H1 (cell line): Measurements from ENCODE around the gene VPS13D. TPM values are rescaled to one million over a fixed set of nuclear protein-coding genes. Genes with fewer than 3 reads are reported as not detected.

Source experiments
- CTCF ChIA-PET: fragments of 300-600 bp; sonication (Branson Sonifier 250); formaldehyde crosslinking; loops from one replicate; lab custom pipeline; 2021; ENCODE audit not compliant: partially characterized antibody; lab: Charles Lee
- POLR2A ChIA-PET: fragments of 300-600 bp; sonication (Branson Sonifier 250); formaldehyde crosslinking; loops from one replicate; lab custom pipeline; 2021; ENCODE audit warnings: inconsistent platforms; ENCODE audit not compliant: partially characterized antibody; lab: Charles Lee
- DNase-seq, 2 experiments: peaks; one replicate each; pipeline versions ENCODE4 v3.0.0 to v3.0.0-alpha.2; 2010 to 2022; ENCODE audit warnings: low spot score in 2 of 2, low read depth in 1 of 2, mixed read lengths in 1 of 2
- FAIRE-seq: peaks from 2 replicates; lab custom pipeline; 2011; peaks lifted over from hg19 to GRCh38; lab: Jason Lieb, UNC
- H2AFZ ChIP-seq: 2 replicates; pipeline ENCODE4 v1.8.1; 2012; ENCODE audit warnings: low read length, inconsistent platforms
- H2AK5ac ChIP-seq: 2 replicates; pipeline ENCODE4 v1.6.1; 2013; ENCODE audit warnings: low read depth, low read length
- H2BK120ac ChIP-seq: replicated peaks from 2 replicates; pipeline ENCODE3; 2013; ENCODE audit warnings: low read depth, low read length, inconsistent platforms
- H2BK12ac ChIP-seq: 2 replicates; pipeline ENCODE4 v1.6.1; 2013; ENCODE audit warnings: low read depth, low read length
- H2BK15ac ChIP-seq: 2 replicates; pipeline ENCODE4 v1.6.1; 2013; ENCODE audit warnings: low read length
- H2BK20ac ChIP-seq: 2 replicates; pipeline ENCODE4 v1.6.1; 2013; ENCODE audit warnings: low read length
- H2BK5ac ChIP-seq: 2 replicates; pipeline ENCODE4 v1.6.1; 2013; ENCODE audit warnings: low read depth, low read length
- H3K14ac ChIP-seq: 2 replicates; pipeline ENCODE4 v1.6.1; 2013; ENCODE audit warnings: inconsistent platforms; ENCODE audit not compliant: insufficient read length
- H3K18ac ChIP-seq: 2 replicates; pipeline ENCODE4 v1.6.1; 2013; ENCODE audit warnings: low read length; ENCODE audit errors: extremely low read depth
- H3K23ac ChIP-seq: 2 replicates; pipeline ENCODE4 v1.6.1; 2013; ENCODE audit warnings: inconsistent platforms; ENCODE audit not compliant: insufficient read length
- H3K23me2 ChIP-seq: 2 replicates; pipeline ENCODE4 v1.6.1; 2013; ENCODE audit warnings: low read depth, low read length
- H3K27ac ChIP-seq: 2 replicates; pipeline ENCODE4 v1.6.1; 2011; ENCODE audit warnings: low read depth, low read length, inconsistent platforms
- H3K27me3 ChIP-seq, 4 experiments: replicated peaks in 1 of 4; 1 replicate in 1 of 4; 2 replicates in 3 of 4; pipeline versions ENCODE4 v1.6.1 to v1.8.1; 2011 to 2013; ENCODE audit warnings: low read length in 3 of 4, mild to moderate bottlenecking in 3 of 4, inconsistent platforms in 2 of 4, mixed read lengths in 2 of 4, moderate library complexity in 1 of 4; ENCODE audit not compliant: control insufficient read depth in 3 of 4, insufficient read depth in 3 of 4; ENCODE audit errors: extremely low read depth in 1 of 4
- H3K36me3 ChIP-seq, 4 experiments: 2 replicates each; pipeline versions ENCODE4 v1.6.1 to v1.8.1; 2011 to 2013; ENCODE audit warnings: mild to moderate bottlenecking in 4 of 4, low read length in 3 of 4, moderate library complexity in 2 of 4, control low read depth in 1 of 4, inconsistent platforms in 1 of 4; ENCODE audit not compliant: insufficient read depth in 4 of 4, control insufficient read depth in 2 of 4
- H3K4ac ChIP-seq: replicated peaks from 2 replicates; pipeline ENCODE3; 2013; ENCODE audit warnings: low read length, low read depth, mixed read lengths, inconsistent platforms; ENCODE audit not compliant: insufficient read length
- H3K4me1 ChIP-seq, 4 experiments: replicated peaks in 1 of 4; 1 replicate in 1 of 4; 2 replicates in 3 of 4; pipeline versions ENCODE4 v1.6.1 to v1.8.1; 2011 to 2013; ENCODE audit warnings: low read length in 3 of 4, inconsistent platforms in 2 of 4, mixed read lengths in 1 of 4; ENCODE audit not compliant: insufficient read depth in 4 of 4, control insufficient read depth in 3 of 4
- H3K4me2 ChIP-seq, 2 experiments: 2 replicates each; pipeline versions ENCODE4 v1.6.1 to v1.8.1; 2011 to 2013; ENCODE audit warnings: low read depth in 2 of 2, low read length in 2 of 2, control low read depth in 1 of 2, inconsistent platforms in 1 of 2, mild to moderate bottlenecking in 1 of 2; ENCODE audit not compliant: insufficient read depth in 1 of 2
- H3K4me3 ChIP-seq, 4 experiments: fragments of 200-600, 300-600 bp in 1 of 4; sonication (generic), shearing (Covaris generic), sonication (Bioruptor Twin) in 1 of 4; 2 replicates each; pipeline versions ENCODE4 v1.5.1 to v1.8.1; 2011 to 2016; ENCODE audit warnings: low read length in 4 of 4, low read depth in 3 of 4, control low read depth in 2 of 4, inconsistent platforms in 2 of 4, mild to moderate bottlenecking in 2 of 4, mixed read lengths in 1 of 4, moderate library complexity in 1 of 4; ENCODE audit not compliant: insufficient read depth in 2 of 4; ENCODE audit errors: extremely low read depth in 1 of 4
- H3K56ac ChIP-seq: replicated peaks from 2 replicates; pipeline ENCODE3; 2013; ENCODE audit warnings: low read depth, mild to moderate bottlenecking, mixed read lengths, low read length, inconsistent platforms; ENCODE audit not compliant: insufficient read length
- H3K79me1 ChIP-seq: 2 replicates; pipeline ENCODE4 v1.6.1; 2013; ENCODE audit warnings: low read depth, low read length, control low read depth
- H3K79me2 ChIP-seq, 2 experiments: 2 replicates each; pipeline versions ENCODE4 v1.6.1 to v1.8.1; 2012 to 2013; ENCODE audit warnings: low read length in 2 of 2, mild to moderate bottlenecking in 2 of 2, inconsistent platforms in 1 of 2; ENCODE audit not compliant: insufficient read depth in 2 of 2, control insufficient read depth in 1 of 2
- H3K9ac ChIP-seq, 4 experiments: replicated peaks in 1 of 4; 1 replicate in 1 of 4; 2 replicates in 3 of 4; pipeline versions ENCODE4 v1.6.1 to v1.8.1; 2011 to 2013; ENCODE audit warnings: low read depth in 3 of 4, low read length in 3 of 4, control low read depth in 2 of 4, mild to moderate bottlenecking in 2 of 4, moderate library complexity in 2 of 4, inconsistent platforms in 1 of 4; ENCODE audit errors: extremely low read depth in 1 of 4
- H3K9me3 ChIP-seq, 2 experiments: 2 replicates each; pipeline versions ENCODE4 v1.6.1 to v1.8.1; 2012 to 2013; ENCODE audit warnings: mild to moderate bottlenecking in 2 of 2, moderate library complexity in 2 of 2, control low read depth in 1 of 2, inconsistent platforms in 1 of 2, low read depth in 1 of 2, low read length in 1 of 2, mixed read lengths in 1 of 2; ENCODE audit not compliant: insufficient read depth in 2 of 2
- H4K20me1 ChIP-seq, 2 experiments: replicated peaks in 1 of 2; 2 replicates each; pipeline versions ENCODE3 to v1.8.1; 2011 to 2013; ENCODE audit warnings: inconsistent platforms in 2 of 2, low read length in 2 of 2, mild to moderate bottlenecking in 1 of 2; ENCODE audit not compliant: insufficient read depth in 2 of 2, control insufficient read depth in 1 of 2
- H4K5ac ChIP-seq: 2 replicates; pipeline ENCODE4 v1.6.1; 2013; ENCODE audit warnings: low read length, low read depth, mixed read lengths, inconsistent platforms; ENCODE audit not compliant: insufficient read length
- H4K8ac ChIP-seq: 2 replicates; pipeline ENCODE4 v1.8.0; 2013; ENCODE audit warnings: mild to moderate bottlenecking, moderate library complexity, low read length, inconsistent platforms; ENCODE audit not compliant: insufficient read depth; ENCODE audit errors: extremely low read depth
- H4K91ac ChIP-seq: replicated peaks from 2 replicates; pipeline ENCODE3; 2013; ENCODE audit warnings: low read length, mixed read lengths, inconsistent platforms; ENCODE audit not compliant: insufficient read length
- BRCA1 ChIP-seq: IDR thresholded peaks from 2 replicates; pipeline ENCODE4 v1.6.1; 2012; ENCODE audit warnings: low read depth, low read length, improper control_type of control experiment
- CHD1 ChIP-seq: IDR thresholded peaks from 2 replicates; pipeline ENCODE4 v1.6.1; 2012; ENCODE audit warnings: low read depth, low read length, improper control_type of control experiment
- FOSL1 ChIP-seq: IDR thresholded peaks from 2 replicates; pipeline ENCODE4 v1.6.1; 2011; ENCODE audit warnings: mild to moderate bottlenecking, low read depth, low read length, moderate library complexity; ENCODE audit not compliant: insufficient read depth
- GABPA ChIP-seq: IDR thresholded peaks from 2 replicates; pipeline ENCODE4 v1.6.1; 2011; ENCODE audit warnings: mild to moderate bottlenecking, low read length, moderate library complexity, borderline replicate concordance; ENCODE audit not compliant: insufficient read depth
- POLR2AphosphoS5 ChIP-seq: IDR thresholded peaks from 2 replicates; pipeline ENCODE4 v1.6.1; 2011; ENCODE audit warnings: low read depth, low read length
- SIN3A ChIP-seq, 2 experiments: IDR thresholded peaks in 1 of 2; conservative IDR thresholded peaks in 1 of 2; 2 replicates each; pipeline ENCODE4 v1.6.1; 2011 to 2012; ENCODE audit warnings: low read length in 2 of 2, improper control_type of control experiment in 1 of 2, low read depth in 1 of 2, mild to moderate bottlenecking in 1 of 2
- SRF ChIP-seq: IDR thresholded peaks from 2 replicates; pipeline ENCODE4 v1.6.1; 2011; ENCODE audit warnings: mild to moderate bottlenecking, low read depth, low read length, moderate library complexity
- TAF7 ChIP-seq: optimal IDR thresholded peaks from 2 replicates; pipeline ENCODE3; 2011; ENCODE audit warnings: low read depth, mild to moderate bottlenecking, inconsistent platforms, low read length, moderate library complexity, borderline replicate concordance
- TBP ChIP-seq: IDR thresholded peaks from 2 replicates; pipeline ENCODE4 v1.6.1; 2011; ENCODE audit warnings: low read depth, low read length, improper control_type of control experiment
- WGBS, 2 experiments: shearing (Covaris generic) in 1 of 2; methylation state at CpG; one replicate each; pipeline versions ENCODE4 v1.1.6 to v1.1.7; 2013 to 2015; ENCODE audit warnings: low lambda C conversion rate in 2 of 2, mixed read lengths in 2 of 2, inconsistent platforms in 1 of 2, low coverage in 1 of 2, missing lambda C conversion rate in 1 of 2; ENCODE audit not compliant: insufficient replicate concordance in 2 of 2, insufficient coverage in 1 of 2, insufficient read length in 1 of 2; ENCODE audit errors: extremely low coverage in 1 of 2, missing lambda C conversion rate in 1 of 2; 5-methylcytosine and 5-hydroxymethylcytosine counted together
- polyA plus RNA-seq, 7 experiments: library from polyadenylated mRNA; depleted of rRNA in 3 of 7; stranded (reverse) in 5 of 7; unstranded in 2 of 7; fragments of >200 nt in 5 of 7; fragments of 200-250 nt in 2 of 7; gene quantifications; 1 replicate in 5 of 7; 2 replicates in 1 of 7; 4 replicates in 1 of 7; pipeline versions ENCODE4 v1.2.1 to v1.2.3, GENCODE V29; 2011 to 2013; ENCODE audit warnings: missing spikeins in 2 of 7, mixed read lengths in 2 of 7
- total RNA-seq: library from RNA; stranded (reverse); fragmentation: NEBNext Ultra II Directional; extraction: Animal tissue kit (Norgen Biotek cat#: 25700); gene quantifications from 2 replicates; pipeline ENCODE4 v1.2.1, GENCODE V29; 2021

VPS13D gene
- total and polyA plus RNA-seq, 2 of the 8 experiments (the other 6 are each of a cell fraction or from before 2014, with no cell fraction given): 10.9 to 31.2 TPM

DNA sequence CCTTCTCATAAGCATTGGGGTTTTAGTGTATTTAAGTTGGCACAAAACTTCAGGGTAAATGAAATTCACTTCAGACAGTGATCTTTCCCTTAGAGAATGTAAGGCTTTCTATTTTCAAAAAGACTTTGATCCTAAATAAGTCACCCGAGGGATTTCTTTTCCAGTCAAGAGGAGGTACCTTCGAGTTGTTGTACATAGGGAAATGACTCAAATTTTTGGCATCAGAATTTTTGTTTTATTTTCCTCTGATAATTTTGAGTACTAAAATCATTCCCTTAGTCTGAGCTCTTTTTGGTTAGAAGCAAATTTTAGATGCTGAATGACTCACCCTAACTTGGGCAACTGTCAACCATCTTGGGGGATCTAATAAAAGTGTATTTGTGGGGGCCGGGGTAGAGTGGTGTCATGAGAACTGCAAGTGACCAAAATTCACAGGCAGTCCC is 194.3 kb downstream of the VPS13D start:
- H3K4ac ChIP-seq: no peak overlapping the region
- no peak overlapping the region for H2BK120ac ChIP-seq
- DNase-seq (no peak), FAIRE-seq (no peak)
- no peak overlapping the region for H2AFZ ChIP-seq
- no peak overlapping the region for H4K5ac ChIP-seq
- no peak overlapping the region for H3K4me2 ChIP-seq
- H4K91ac ChIP-seq: no peak overlapping the region
- H3K79me2 ChIP-seq: no peaks in the 10 kb centered on the region
- no peaks in the 10 kb centered on the region for H3K23me2 ChIP-seq
- H2BK5ac ChIP-seq: no peak overlapping the region
- H3K27me3 ChIP-seq: no peaks in the 10 kb centered on the region
- no peak overlapping the region for H2BK15ac ChIP-seq
- H3K23ac ChIP-seq: no peak overlapping the region
- no peaks in the 10 kb centered on the region for H3K9me3 ChIP-seq
- H3K27ac ChIP-seq: no peak overlapping the region
- no peak overlapping the region for H3K9ac ChIP-seq
- no peak overlapping the region for H2AK5ac ChIP-seq
- TF ChIP-seq GABPA: no peak
- TF ChIP-seq SIN3A (conservative IDR thresholded peaks at IDR 0.05 in 1 of 2, IDR thresholded peaks at IDR 0.05 in 1 of 2; ENCODE audit: low read depth in 1 of 2, low read length in 2 of 2): no peak
- no peak for TF ChIP-seq CHD1
- TF ChIP-seq POLR2AphosphoS5: no peak
- no peak for TF ChIP-seq BRCA1
- TF ChIP-seq FOSL1: no peak
- TF ChIP-seq TAF7: no peak
- no peak for TF ChIP-seq SRF
- TF ChIP-seq TBP: no peak
- no peak overlapping the region for H3K56ac ChIP-seq
- no peak overlapping the region for H4K8ac ChIP-seq
- H2BK20ac ChIP-seq: no peak overlapping the region
- no peaks in the 10 kb centered on the region for H3K79me1 ChIP-seq
- H4K20me1 ChIP-seq: no peaks in the 10 kb centered on the region
- H2BK12ac ChIP-seq: no peak overlapping the region
- H3K4me3 ChIP-seq: no peak overlapping the region
- CTCF ChIA-PET: interaction anchor here (0.8 to 3.6 kb wide), 5 partner anchors 8 to 53 kb away, joined by 3 to 13 read pairs (median 5); no protein-coding TSS in a partner anchor
- POLR2A ChIA-PET: no interaction called here
- no peak overlapping the region for H3K18ac ChIP-seq
- H3K14ac ChIP-seq: no peak overlapping the region
- WGBS, 2 experiments: 93% methylated on average over 3 of the region's 3 CpGs; no CpG with 5 or more reads in 1 of the 2 experiments
- 0 out of 7 replicates have a peak, but pooled peaks cover 0 to 2% (median 0%) of the 10 kb centered on the region in 4 experiments for H3K4me1 ChIP-seq
- no peaks in the 10 kb centered on the region for H3K36me3 ChIP-seq
